GM12872 (cell line): Measurements from ENCODE around the gene CFAP77.

Source experiments
- TF ChIP-seq, protein P1 (sequence below): IDR thresholded peaks from 3 replicates; pipeline ENCODE4 v1.5.1; 2011; ENCODE audit warnings: low read depth, mild to moderate bottlenecking, low read length, moderate library complexity; ENCODE audit not compliant: insufficient read depth

CFAP77 gene

DNA sequence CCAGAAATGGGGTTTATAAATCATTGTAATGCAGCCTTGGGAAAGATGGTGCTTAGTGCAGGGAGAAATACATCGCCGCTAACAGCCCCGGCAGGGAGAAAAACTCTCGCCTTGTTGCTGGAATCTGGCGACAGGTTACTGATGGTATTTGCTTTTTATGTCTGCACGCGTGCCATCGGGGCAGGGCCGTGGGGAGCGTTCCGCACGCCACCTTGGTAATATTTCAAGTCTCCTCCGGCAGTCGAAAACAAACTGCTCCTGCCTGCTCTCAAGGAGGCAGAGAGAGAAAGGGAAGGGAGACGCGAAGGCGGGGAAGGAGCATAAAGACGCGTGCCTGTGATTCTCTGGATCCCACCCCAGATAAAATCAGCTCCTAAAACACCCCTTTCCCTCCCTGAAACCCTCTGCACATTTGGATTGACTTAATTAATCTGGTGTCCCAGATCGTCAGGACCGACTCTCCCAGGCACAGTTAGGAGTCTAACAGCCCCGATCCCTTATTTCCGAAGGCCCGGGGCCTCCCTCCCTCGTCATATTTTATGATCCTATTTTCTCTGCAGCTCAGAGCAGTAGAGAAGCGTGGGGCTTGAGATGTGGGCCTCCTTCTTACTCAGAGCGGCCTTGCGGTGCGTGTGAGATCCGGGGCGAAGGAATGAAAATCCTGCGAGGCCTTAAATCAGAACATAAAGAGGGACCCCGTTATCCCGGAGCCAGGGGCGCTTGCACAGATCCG is 47.7 kb downstream of the CFAP77 start:
- TF ChIP-seq, protein P1, sequence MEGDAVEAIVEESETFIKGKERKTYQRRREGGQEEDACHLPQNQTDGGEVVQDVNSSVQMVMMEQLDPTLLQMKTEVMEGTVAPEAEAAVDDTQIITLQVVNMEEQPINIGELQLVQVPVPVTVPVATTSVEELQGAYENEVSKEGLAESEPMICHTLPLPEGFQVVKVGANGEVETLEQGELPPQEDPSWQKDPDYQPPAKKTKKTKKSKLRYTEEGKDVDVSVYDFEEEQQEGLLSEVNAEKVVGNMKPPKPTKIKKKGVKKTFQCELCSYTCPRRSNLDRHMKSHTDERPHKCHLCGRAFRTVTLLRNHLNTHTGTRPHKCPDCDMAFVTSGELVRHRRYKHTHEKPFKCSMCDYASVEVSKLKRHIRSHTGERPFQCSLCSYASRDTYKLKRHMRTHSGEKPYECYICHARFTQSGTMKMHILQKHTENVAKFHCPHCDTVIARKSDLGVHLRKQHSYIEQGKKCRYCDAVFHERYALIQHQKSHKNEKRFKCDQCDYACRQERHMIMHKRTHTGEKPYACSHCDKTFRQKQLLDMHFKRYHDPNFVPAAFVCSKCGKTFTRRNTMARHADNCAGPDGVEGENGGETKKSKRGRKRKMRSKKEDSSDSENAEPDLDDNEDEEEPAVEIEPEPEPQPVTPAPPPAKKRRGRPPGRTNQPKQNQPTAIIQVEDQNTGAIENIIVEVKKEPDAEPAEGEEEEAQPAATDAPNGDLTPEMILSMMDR: no peak

DNA sequence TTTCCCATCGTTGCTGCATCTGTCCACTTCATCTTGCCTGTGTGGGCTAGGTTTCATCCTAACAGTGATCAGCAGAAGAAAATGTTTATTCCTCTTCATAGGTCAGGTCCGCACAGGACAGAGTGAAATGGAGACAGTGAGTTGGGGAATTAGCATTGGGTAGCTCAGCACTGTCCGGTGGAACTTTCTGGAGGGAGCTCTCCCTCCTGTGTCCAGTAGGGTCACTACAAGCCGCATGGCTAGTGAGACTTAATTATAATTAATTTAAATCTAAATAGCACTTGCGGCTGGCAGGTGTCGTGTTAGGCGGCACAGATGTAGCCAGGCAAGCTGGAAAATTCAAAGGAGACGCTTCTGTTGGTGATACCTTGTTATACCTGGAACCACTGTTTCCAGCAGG is 48.4 kb downstream of the CFAP77 start:
- TF ChIP-seq, protein P1: no peak

DNA sequence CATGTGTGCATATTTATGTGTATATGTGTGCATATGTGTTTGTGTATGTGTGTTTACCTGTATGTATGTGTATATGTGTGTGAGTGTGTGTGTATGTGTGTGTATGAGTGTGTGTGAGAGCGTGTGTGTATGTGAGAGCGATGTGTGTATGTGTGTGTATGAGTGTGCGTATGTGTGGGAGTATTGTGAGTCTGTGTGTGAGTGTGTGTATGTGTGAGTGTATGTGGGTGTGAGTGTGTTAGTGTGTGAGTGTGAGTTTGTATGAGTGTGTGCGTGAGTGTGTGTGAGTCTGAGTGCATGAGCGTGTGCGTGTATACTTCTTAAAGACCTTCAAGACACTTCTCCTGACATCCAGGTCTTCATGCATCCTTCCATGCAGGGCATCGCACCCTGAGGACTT is 49.6 kb downstream of the CFAP77 start:
- TF ChIP-seq, protein P1: no peak

DNA sequence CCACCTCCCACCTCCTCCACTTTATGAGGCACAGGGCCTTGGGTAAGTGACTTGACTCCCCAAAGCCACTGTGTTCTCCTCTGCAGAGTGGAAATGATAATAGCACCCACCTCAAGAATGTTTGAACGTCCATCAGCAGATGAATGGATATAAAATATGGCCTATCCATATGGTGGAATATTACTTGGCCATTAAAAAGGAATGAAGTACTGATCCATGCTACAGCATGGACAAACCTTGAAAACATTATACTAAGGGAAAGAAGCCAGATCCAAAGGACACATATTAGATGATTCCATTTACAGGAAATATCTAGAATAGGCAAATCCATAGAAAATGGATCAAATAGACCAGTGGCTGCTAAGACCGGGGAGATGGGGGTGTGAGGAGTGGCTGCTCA is 50.2 kb downstream of the CFAP77 start:
- TF ChIP-seq, protein P1: no peak

DNA sequence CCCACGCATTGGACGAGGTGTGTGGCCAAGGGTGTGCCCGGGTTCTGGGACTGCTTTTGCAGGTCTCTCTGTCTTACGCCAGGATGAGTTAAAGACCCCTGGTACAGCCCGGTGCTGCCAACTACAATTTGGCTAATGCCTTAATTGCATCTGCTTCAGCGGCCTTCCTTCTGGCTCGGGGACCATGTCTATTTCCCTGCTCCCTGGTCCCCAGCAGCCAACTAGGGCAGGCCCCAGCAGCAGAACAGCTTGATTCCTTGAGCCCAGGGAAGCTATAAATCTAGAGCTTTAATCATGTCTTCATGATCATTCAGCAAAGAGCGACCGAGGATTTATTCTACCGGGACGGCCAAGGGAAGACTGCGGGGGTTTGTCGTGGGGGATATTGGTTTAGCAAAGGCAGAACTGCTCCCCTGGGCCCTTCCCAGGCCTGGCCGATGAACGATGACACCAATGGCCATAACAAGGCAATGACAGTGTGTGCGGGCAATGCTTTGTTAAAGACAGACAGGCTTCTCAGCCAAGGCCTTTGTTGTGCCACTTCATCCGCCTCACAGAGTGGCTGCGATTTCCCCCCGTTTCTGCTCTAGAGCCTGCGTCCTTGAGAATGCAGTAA is 51.4 kb downstream of the CFAP77 start:
- TF ChIP-seq, protein P1: no peak

DNA sequence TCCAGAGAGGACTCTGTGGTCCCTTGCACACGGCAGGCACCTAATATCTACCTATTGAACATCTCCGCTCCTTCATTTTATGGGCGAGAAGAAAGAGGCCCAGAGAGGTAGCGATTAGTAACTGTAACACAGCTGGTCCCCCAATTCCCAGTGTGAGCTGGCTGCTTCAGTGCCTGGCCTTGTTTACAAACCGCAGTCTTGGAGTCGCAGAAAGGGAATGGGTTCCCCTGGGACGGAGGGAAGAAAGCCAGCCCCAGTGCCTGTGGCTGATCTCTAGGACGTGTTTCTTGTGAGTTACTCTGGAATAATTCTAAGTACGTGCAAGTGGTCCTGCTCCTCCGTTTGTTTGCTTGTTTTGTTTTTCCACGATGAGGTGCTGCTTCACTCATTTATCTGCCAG is 52.0 kb downstream of the CFAP77 start:
- TF ChIP-seq, protein P1: no peak

DNA sequence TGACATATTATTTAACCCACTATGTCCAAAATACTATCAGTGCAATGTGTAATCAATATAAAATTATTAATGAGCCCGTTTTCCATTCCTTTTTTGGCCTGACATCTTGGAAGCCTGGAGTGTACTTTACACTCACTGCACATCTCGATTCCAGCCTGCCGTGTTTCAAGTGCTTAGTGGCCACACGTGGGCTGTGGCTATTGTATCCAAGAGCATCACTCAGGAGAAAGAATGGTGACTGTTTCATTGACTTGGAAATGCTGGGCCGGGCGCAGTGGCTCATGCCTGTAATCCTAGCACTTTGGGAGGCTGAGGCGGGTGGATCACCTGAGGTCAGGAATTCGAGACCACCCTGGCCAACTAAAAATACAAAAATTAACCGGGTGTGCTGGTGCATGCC is 54.5 kb downstream of the CFAP77 start:
- TF ChIP-seq, protein P1: no peak
